Mesendoderm (in vitro differentiated cells): ENCODE data around the gene EDEM1.

Experiments used
- DNase-seq: peaks from one replicate; pipeline ENCODE4 v3.0.0; 2013
- H2AK5ac ChIP-seq: 2 replicates; pipeline ENCODE4 v1.6.1; 2013; ENCODE audit warnings: low read length, inconsistent platforms
- H2BK120ac ChIP-seq: 2 replicates; pipeline ENCODE4 v1.6.1; 2013; ENCODE audit warnings: low read depth, mild to moderate bottlenecking, low read length, moderate library complexity, mixed read lengths
- H2BK15ac ChIP-seq: replicated peaks from 2 replicates; pipeline ENCODE4 v1.6.1; 2013; ENCODE audit warnings: low read depth, mild to moderate bottlenecking, moderate library complexity
- H2BK5ac ChIP-seq: 2 replicates; pipeline ENCODE4 v1.6.1; 2013; ENCODE audit warnings: low read length, inconsistent platforms
- H3K18ac ChIP-seq: 2 replicates; pipeline ENCODE4 v1.6.1; 2013; ENCODE audit warnings: mild to moderate bottlenecking, low read length, mixed read lengths
- H3K23ac ChIP-seq: one replicate; pipeline ENCODE4 v1.6.1; 2013; ENCODE audit warnings: low read length
- H3K27ac ChIP-seq: 2 replicates; pipeline ENCODE4 v1.5.1; 2013; ENCODE audit warnings: low read depth, mild to moderate bottlenecking, inconsistent platforms, low read length, moderate library complexity
- H3K27me3 ChIP-seq: 2 replicates; pipeline ENCODE4 v1.6.1; 2013; ENCODE audit warnings: low read length, control low read depth, mild to moderate bottlenecking, inconsistent platforms; ENCODE audit not compliant: insufficient read depth, poor library complexity
- H3K36me3 ChIP-seq: 2 replicates; pipeline ENCODE4 v1.6.1; 2013; ENCODE audit warnings: low read length, inconsistent platforms; ENCODE audit not compliant: control insufficient read depth, insufficient read depth
- H3K4ac ChIP-seq: one replicate; pipeline ENCODE4 v1.6.1; 2013; ENCODE audit warnings: low read depth, mild to moderate bottlenecking, low read length, moderate library complexity
- H3K4me1 ChIP-seq: 2 replicates; pipeline ENCODE4 v1.6.1; 2013; ENCODE audit warnings: low read depth, low read length, inconsistent platforms; ENCODE audit not compliant: control insufficient read depth
- H3K4me2 ChIP-seq: 2 replicates; pipeline ENCODE4 v1.6.1; 2013; ENCODE audit warnings: low read length
- H3K4me3 ChIP-seq: 2 replicates; pipeline ENCODE4 v1.5.1; 2013; ENCODE audit warnings: mild to moderate bottlenecking, low read length
- H3K56ac ChIP-seq: one replicate; pipeline ENCODE4 v1.6.1; 2013; ENCODE audit warnings: low read length
- H3K79me1 ChIP-seq: 2 replicates; pipeline ENCODE4 v1.6.1; 2013; ENCODE audit warnings: low read length, inconsistent platforms
- H3K79me2 ChIP-seq: 2 replicates; pipeline ENCODE4 v1.6.1; 2013; ENCODE audit warnings: mild to moderate bottlenecking, low read length; ENCODE audit not compliant: control insufficient read depth, insufficient read depth
- H3K9ac ChIP-seq: 2 replicates; pipeline ENCODE4 v1.6.1; 2013; ENCODE audit warnings: low read length, inconsistent platforms
- H4K5ac ChIP-seq: one replicate; pipeline ENCODE4 v1.6.1; 2013; ENCODE audit warnings: low read length
- H4K8ac ChIP-seq: one replicate; pipeline ENCODE4 v1.6.1; 2013; ENCODE audit warnings: low read depth, mild to moderate bottlenecking, control low read depth, low read length, moderate library complexity
- WGBS: extraction: QIAGEN DNeasy Blood & Tissue Kit; methylation state at CpG from one replicate; pipeline ENCODE4 v1.1.7; 2013; ENCODE audit warnings: low lambda C conversion rate, missing lambda C conversion rate; ENCODE audit not compliant: insufficient coverage; ENCODE audit errors: extremely low coverage; 5-methylcytosine and 5-hydroxymethylcytosine counted together

Gene EDEM1

GRCh38 chr3:5217824-5218595 lies 30.5 kb downstream of the EDEM1 start:
- Histone ChIP-seq H4K5ac (no peak overlapping the region), H3K23ac (no peak overlapping the region), H3K56ac (no peak overlapping the region), H2BK120ac (no peak overlapping the region), H3K18ac (no peak overlapping the region), H4K8ac (no peak overlapping the region), H3K9ac (no peak overlapping the region), H2BK5ac (no peak overlapping the region), H3K4me2 (no peak overlapping the region), H3K27me3 (no peaks in the 10 kb centered on the region), H3K79me2 (no peaks in the 10 kb centered on the region), H3K4ac (no peak overlapping the region), H2BK15ac (no peak overlapping the region), H3K79me1 (no peaks in the 10 kb centered on the region), H2AK5ac (no peak overlapping the region), H3K4me3 (no peak overlapping the region), H3K27ac (no peak overlapping the region), H3K36me3 (peaks cover 14% of the 10 kb centered on the region), H3K4me1 (no peaks in the 10 kb centered on the region)
- no CpG with 5 or more reads among the region's 9 CpGs for WGBS
- no peak for DNase-seq

GRCh38 chr3:5218815-5219214 lies 31.3 kb downstream of the EDEM1 start:
- Histone ChIP-seq H3K27ac (no peak overlapping the region), H2AK5ac (no peak overlapping the region), H3K4me2 (no peak overlapping the region), H3K79me2 (no peaks in the 10 kb centered on the region), H2BK15ac (no peak overlapping the region), H2BK120ac (no peak overlapping the region), H2BK5ac (no peak overlapping the region), H4K8ac (no peak overlapping the region), H3K4me3 (no peak overlapping the region), H4K5ac (no peak overlapping the region), H3K4me1 (no peaks in the 10 kb centered on the region), H3K9ac (no peak overlapping the region), H3K23ac (no peak overlapping the region), H3K79me1 (no peaks in the 10 kb centered on the region), H3K56ac (no peak overlapping the region), H3K36me3 (peaks cover 11% of the 10 kb centered on the region), H3K4ac (no peak overlapping the region), H3K27me3 (no peaks in the 10 kb centered on the region), H3K18ac (no peak overlapping the region)
- no CpG with 5 or more reads among the region's 5 CpGs for WGBS
- no peak for DNase-seq

- no peaks in the 10 kb centered on the region for H3K79me1 ChIP-seq
- peaks cover 11% of the 10 kb centered on the region for H3K36me3 ChIP-seq
- H4K5ac ChIP-seq: no peak overlapping the region
- no peak overlapping the region for H2BK15ac ChIP-seq
- H3K79me2 ChIP-seq: no peaks in the 10 kb centered on the region
- no peak overlapping the region for H3K4me2 ChIP-seq
- H3K27me3 ChIP-seq: no peaks in the 10 kb centered on the region
- H3K4me1 ChIP-seq: no peaks in the 10 kb centered on the region
- no peak overlapping the region for H2BK5ac ChIP-seq
- no peak overlapping the region for H3K4ac ChIP-seq
- no peak for DNase-seq
- no peak overlapping the region for H3K9ac ChIP-seq
- no peak overlapping the region for H2AK5ac ChIP-seq
- WGBS: no CpG with 5 or more reads among the region's 4 CpGs
- H3K23ac ChIP-seq: no peak overlapping the region
- no peak overlapping the region for H4K8ac ChIP-seq
- no peak overlapping the region for H3K18ac ChIP-seq
- no peak overlapping the region for H3K4me3 ChIP-seq
- H3K27ac ChIP-seq: no peak overlapping the region
- no peak overlapping the region for H3K56ac ChIP-seq
- no peak overlapping the region for H2BK120ac ChIP-seq
Measured at GRCh38 chr3:5219216-5219615, 31.7 kb downstream of the EDEM1 start.

- H2BK120ac ChIP-seq: no peak overlapping the region
- no peak for DNase-seq
- no peaks in the 10 kb centered on the region for H3K79me1 ChIP-seq
- no peak overlapping the region for H4K8ac ChIP-seq
- H3K9ac ChIP-seq: no peak overlapping the region
- no peak overlapping the region for H4K5ac ChIP-seq
- peaks cover 7% of the 10 kb centered on the region for H3K36me3 ChIP-seq
- H3K23ac ChIP-seq: no peak overlapping the region
- H3K4me2 ChIP-seq: no peak overlapping the region
- no peaks in the 10 kb centered on the region for H3K4me1 ChIP-seq
- no peak overlapping the region for H3K18ac ChIP-seq
- no peak overlapping the region for H3K4ac ChIP-seq
- no peak overlapping the region for H2BK15ac ChIP-seq
- H3K27me3 ChIP-seq: no peaks in the 10 kb centered on the region
- H3K56ac ChIP-seq: no peak overlapping the region
- no peak overlapping the region for H2AK5ac ChIP-seq
- no peak overlapping the region for H2BK5ac ChIP-seq
- no peak overlapping the region for H3K27ac ChIP-seq
- no CpG with 5 or more reads among the region's 5 CpGs for WGBS
- no peaks in the 10 kb centered on the region for H3K79me2 ChIP-seq
- H3K4me3 ChIP-seq: no peak overlapping the region
Measured at GRCh38 chr3:5220193-5220592, 32.7 kb downstream of the EDEM1 start.

GRCh38 chr3:5220667-5221431 lies 33.3 kb downstream of the EDEM1 start:
- Histone ChIP-seq H4K5ac (no peak overlapping the region), H3K79me1 (no peaks in the 10 kb centered on the region), H3K4ac (no peak overlapping the region), H3K4me2 (no peak overlapping the region), H3K79me2 (no peaks in the 10 kb centered on the region), H3K4me1 (no peaks in the 10 kb centered on the region), H3K27me3 (no peaks in the 10 kb centered on the region), H3K4me3 (no peak overlapping the region), H3K23ac (no peak overlapping the region), H4K8ac (no peak overlapping the region), H2BK5ac (no peak overlapping the region), H3K9ac (no peak overlapping the region), H2BK120ac (no peak overlapping the region), H2AK5ac (no peak overlapping the region), H3K27ac (no peak overlapping the region), H2BK15ac (no peak overlapping the region), H3K18ac (no peak overlapping the region), H3K36me3 (peaks cover 2% of the 10 kb centered on the region), H3K56ac (no peak overlapping the region)
- no peak for DNase-seq
- no CpG with 5 or more reads among the region's 11 CpGs for WGBS
